GM12878 (cell line): Measurements from ENCODE around the gene RSRP1. TPM values are rescaled to one million over a fixed set of nuclear protein-coding genes. Genes with fewer than 3 reads are reported as not detected.
A peak's percentile ranks its signal among the peaks of the same experiment; 100 is the strongest.

Experiments
- CBX5 ChIP-seq: sonication (generic); IDR thresholded peaks from 2 replicates; pipeline ENCODE4 v1.6.1; 2016; ENCODE audit warnings: low read depth, moderate library complexity, mild to moderate bottlenecking, inconsistent platforms
- E4F1 ChIP-seq: fragments of 450-650 bp; IDR thresholded peaks from 2 replicates; pipeline ENCODE4 v1.6.1; 2018; ENCODE audit warnings: borderline replicate concordance, mild to moderate bottlenecking; ENCODE audit not compliant: partially characterized antibody
- GABPA ChIP-seq: IDR thresholded peaks from 2 replicates; pipeline ENCODE4 v1.6.1; 2014; ENCODE audit warnings: antibody characterized with exemption, low read depth, mild to moderate bottlenecking, inconsistent platforms
- KDM1A ChIP-seq: fragments of 200-600 bp; sonication (generic); IDR thresholded peaks from 2 replicates; pipeline ENCODE4 v1.6.1; 2016; ENCODE audit warnings: borderline replicate concordance
- MEF2B ChIP-seq: fragments of 450-650 bp; IDR thresholded peaks from 2 replicates; pipeline ENCODE4 v1.6.1; 2018; ENCODE audit warnings: mild to moderate bottlenecking, moderate library complexity; ENCODE audit not compliant: partially characterized antibody, poor library complexity, severe bottlenecking
- MYB ChIP-seq: fragments of 150-350 bp; IDR thresholded peaks from 2 replicates; pipeline ENCODE4 v1.6.1; 2014; ENCODE audit warnings: mild to moderate bottlenecking, low read depth, low read length, borderline replicate concordance
- POU2F2 ChIP-seq: IDR thresholded peaks from 3 replicates; pipeline ENCODE4 v1.6.1; 2011; ENCODE audit warnings: low read depth, mild to moderate bottlenecking, low read length, borderline replicate concordance
- RBBP5 ChIP-seq: fragments of 200-600 bp; sonication (generic); conservative IDR thresholded peaks from 2 replicates; pipeline ENCODE4 v1.6.1; 2016
- RCOR1 ChIP-seq: conservative IDR thresholded peaks from 2 replicates; pipeline ENCODE4 v1.6.1; 2012; ENCODE audit warnings: low read depth, low read length, improper control_type of control experiment
- RFX5 ChIP-seq: IDR thresholded peaks from 2 replicates; pipeline ENCODE4 v1.6.1; 2011; ENCODE audit warnings: low read depth, low read length, improper control_type of control experiment
- SIN3A ChIP-seq: IDR thresholded peaks from 2 replicates; pipeline ENCODE4 v1.6.1; 2012; ENCODE audit warnings: low read depth, low read length, improper control_type of control experiment
- SMAD1 ChIP-seq: fragments of 450-650 bp; IDR thresholded peaks from 2 replicates; pipeline ENCODE4 v1.6.1; 2018; ENCODE audit warnings: mild to moderate bottlenecking, low read depth; ENCODE audit not compliant: partially characterized antibody
- SUPT20H ChIP-seq: IDR thresholded peaks from 2 replicates; pipeline ENCODE4 v1.6.1; 2011; ENCODE audit warnings: low read depth, mild to moderate bottlenecking, low read length, moderate library complexity, borderline replicate concordance; ENCODE audit not compliant: control insufficient read depth
- USF1 ChIP-seq: IDR thresholded peaks from 2 replicates; pipeline ENCODE4 v1.6.1; 2011; ENCODE audit warnings: borderline replicate concordance, low read depth, mild to moderate bottlenecking, moderate library complexity, mixed read lengths, low read length; ENCODE audit not compliant: insufficient read depth; ENCODE audit errors: extremely low read length
- ZNF207 ChIP-seq: fragments of 450-650 bp; IDR thresholded peaks from 2 replicates; pipeline ENCODE4 v1.6.1; 2014; ENCODE audit warnings: antibody characterized with exemption, mild to moderate bottlenecking, borderline replicate concordance
- ZNF384 ChIP-seq: IDR thresholded peaks from 2 replicates; pipeline ENCODE4 v1.6.1; 2012; ENCODE audit warnings: low read depth, mild to moderate bottlenecking, low read length, improper control_type of control experiment, borderline replicate concordance
- ZSCAN29 ChIP-seq: fragments of 450-650 bp; IDR thresholded peaks from 2 replicates; pipeline ENCODE4 v1.6.1; 2017; ENCODE audit warnings: mild to moderate bottlenecking, moderate library complexity
- polyA plus RNA-seq, 11 experiments: library from polyadenylated mRNA; depleted of rRNA in 4 of 11; unstranded in 6 of 11; stranded (reverse) in 5 of 11; fragments of >200 nt; fragmentation: Nextera tagmentation in 4 of 11; fragmentation: Illumina TruSeq in 1 of 11; extraction: Ambion mirVana in 4 of 11; extraction: Trizol in 1 of 11; gene quantifications; 1 replicate in 1 of 11; 2 replicates in 10 of 11; pipeline versions ENCODE4 v1.2.1 to v1.2.3, GENCODE V29; 2011 to 2016; ENCODE audit warnings: inconsistent platforms in 2 of 11, missing spikeins in 2 of 11, low read depth in 1 of 11
- total RNA-seq, 4 experiments: library from RNA; depleted of rRNA in 3 of 4; stranded (reverse); fragments of >200 nt in 3 of 4; fragmentation: Illumina TruSeq in 1 of 4; extraction: Trizol in 1 of 4; gene quantifications; 2 replicates each; pipeline versions ENCODE4 v1.2.1 to v1.2.3, GENCODE V29; 2013 to 2021
- TF ChIP-seq, protein P1 (sequence below): fragments of 450-650 bp; IDR thresholded peaks from 2 replicates; pipeline ENCODE4 v1.6.1; 2016; ENCODE audit warnings: mild to moderate bottlenecking, moderate library complexity, borderline replicate concordance
- TF ChIP-seq, protein P2 (sequence below): fragments of 450-650 bp; IDR thresholded peaks from 2 replicates; pipeline ENCODE4 v1.6.1; 2017; ENCODE audit warnings: antibody characterized with exemption, mild to moderate bottlenecking, moderate library complexity

The RSRP1 gene
- total and polyA plus RNA-seq, 10 of the 15 experiments (the other 5 are each of a cell fraction or from before 2014, with no cell fraction given) = 23.5 to 128 (median 90.0) TPM

DNA sequence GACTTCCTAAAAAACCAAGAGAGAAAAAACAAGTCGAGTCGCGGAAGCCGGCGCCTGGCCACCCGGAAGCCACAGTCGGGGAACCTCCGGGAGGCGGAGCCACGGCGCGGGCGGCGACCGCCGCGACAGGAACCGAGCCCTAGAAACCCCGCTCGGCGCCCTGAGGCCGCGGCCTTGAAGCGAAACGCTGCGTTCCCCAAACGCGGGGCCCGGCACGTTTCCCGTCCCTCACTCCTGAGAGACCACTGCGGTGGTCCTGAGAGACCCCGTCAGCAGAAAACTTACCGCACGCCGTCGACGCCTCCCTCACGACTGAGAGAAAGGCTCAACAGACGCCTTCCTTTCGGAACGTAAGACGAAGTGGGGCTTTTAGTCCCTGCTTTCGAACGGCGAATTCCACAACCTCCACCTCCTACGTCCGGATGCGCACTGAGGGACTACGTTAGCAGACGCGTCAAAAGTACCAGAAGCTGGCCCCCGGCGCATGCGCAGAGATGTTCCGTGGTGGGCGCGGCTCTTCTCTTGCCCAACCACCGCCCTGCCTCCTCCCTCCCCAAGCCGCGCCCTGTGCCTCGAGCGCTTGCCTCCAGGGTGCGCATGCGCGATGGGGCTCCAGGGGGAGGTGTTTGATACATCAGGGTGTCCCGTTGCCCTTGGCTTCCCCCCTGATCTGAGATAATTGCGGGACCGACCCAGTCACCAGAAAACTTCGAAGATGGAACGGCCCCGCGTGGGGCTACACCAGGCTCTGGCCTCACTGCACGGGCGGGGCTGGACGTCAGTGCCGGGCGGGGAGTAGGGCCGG is at the start of gene RSRP1 (continued):
- TF ChIP-seq, protein P1, sequence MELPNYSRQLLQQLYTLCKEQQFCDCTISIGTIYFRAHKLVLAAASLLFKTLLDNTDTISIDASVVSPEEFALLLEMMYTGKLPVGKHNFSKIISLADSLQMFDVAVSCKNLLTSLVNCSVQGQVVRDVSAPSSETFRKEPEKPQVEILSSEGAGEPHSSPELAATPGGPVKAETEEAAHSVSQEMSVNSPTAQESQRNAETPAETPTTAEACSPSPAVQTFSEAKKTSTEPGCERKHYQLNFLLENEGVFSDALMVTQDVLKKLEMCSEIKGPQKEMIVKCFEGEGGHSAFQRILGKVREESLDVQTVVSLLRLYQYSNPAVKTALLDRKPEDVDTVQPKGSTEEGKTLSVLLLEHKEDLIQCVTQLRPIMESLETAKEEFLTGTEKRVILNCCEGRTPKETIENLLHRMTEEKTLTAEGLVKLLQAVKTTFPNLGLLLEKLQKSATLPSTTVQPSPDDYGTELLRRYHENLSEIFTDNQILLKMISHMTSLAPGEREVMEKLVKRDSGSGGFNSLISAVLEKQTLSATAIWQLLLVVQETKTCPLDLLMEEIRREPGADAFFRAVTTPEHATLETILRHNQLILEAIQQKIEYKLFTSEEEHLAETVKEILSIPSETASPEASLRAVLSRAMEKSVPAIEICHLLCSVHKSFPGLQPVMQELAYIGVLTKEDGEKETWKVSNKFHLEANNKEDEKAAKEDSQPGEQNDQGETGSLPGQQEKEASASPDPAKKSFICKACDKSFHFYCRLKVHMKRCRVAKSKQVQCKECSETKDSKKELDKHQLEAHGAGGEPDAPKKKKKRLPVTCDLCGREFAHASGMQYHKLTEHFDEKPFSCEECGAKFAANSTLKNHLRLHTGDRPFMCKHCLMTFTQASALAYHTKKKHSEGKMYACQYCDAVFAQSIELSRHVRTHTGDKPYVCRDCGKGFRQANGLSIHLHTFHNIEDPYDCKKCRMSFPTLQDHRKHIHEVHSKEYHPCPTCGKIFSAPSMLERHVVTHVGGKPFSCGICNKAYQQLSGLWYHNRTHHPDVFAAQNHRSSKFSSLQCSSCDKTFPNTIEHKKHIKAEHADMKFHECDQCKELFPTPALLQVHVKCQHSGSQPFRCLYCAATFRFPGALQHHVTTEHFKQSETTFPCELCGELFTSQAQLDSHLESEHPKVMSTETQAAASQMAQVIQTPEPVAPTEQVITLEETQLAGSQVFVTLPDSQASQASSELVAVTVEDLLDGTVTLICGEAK = peak; percentile 64; the same call in 1 of the 2 replicates
- TF ChIP-seq GABPA (peak; percentile 71), RFX5 (no peak), CBX5 (no peak), MEF2B (no peak), SMAD1 (peak; percentile 98), ZNF207 (peak; percentile 97), SUPT20H (no peak), ZSCAN29 (no peak), E4F1 (no peak), ZNF384 (no peak), USF1 (no peak), POU2F2 (peak; percentile 98), MYB (no peak), RCOR1 (peak; percentile 90; the same call in 1 of the 2 replicates), RBBP5 (no peak; the same call in 1 of the 2 replicates), KDM1A (no peak), SIN3A (peak; percentile 86)
- TF ChIP-seq, protein P2, sequence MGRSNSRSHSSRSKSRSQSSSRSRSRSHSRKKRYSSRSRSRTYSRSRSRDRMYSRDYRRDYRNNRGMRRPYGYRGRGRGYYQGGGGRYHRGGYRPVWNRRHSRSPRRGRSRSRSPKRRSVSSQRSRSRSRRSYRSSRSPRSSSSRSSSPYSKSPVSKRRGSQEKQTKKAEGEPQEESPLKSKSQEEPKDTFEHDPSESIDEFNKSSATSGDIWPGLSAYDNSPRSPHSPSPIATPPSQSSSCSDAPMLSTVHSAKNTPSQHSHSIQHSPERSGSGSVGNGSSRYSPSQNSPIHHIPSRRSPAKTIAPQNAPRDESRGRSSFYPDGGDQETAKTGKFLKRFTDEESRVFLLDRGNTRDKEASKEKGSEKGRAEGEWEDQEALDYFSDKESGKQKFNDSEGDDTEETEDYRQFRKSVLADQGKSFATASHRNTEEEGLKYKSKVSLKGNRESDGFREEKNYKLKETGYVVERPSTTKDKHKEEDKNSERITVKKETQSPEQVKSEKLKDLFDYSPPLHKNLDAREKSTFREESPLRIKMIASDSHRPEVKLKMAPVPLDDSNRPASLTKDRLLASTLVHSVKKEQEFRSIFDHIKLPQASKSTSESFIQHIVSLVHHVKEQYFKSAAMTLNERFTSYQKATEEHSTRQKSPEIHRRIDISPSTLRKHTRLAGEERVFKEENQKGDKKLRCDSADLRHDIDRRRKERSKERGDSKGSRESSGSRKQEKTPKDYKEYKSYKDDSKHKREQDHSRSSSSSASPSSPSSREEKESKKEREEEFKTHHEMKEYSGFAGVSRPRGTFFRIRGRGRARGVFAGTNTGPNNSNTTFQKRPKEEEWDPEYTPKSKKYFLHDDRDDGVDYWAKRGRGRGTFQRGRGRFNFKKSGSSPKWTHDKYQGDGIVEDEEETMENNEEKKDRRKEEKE = peak; percentile 63; the same call in 1 of the 2 replicates
